Body of pancreas (tissue), 4 donors: Measurements from ENCODE around the gene ANGPTL4.

Source experiments
- POLR2A ChIP-seq, 3 donors: fragments of 450-650 bp; IDR thresholded peaks; one replicate each; pipeline ENCODE4 v1.6.1; 2016; ENCODE audit warnings: antibody characterized with exemption in 3 of 3, mild to moderate bottlenecking in 2 of 3
- TF ChIP-seq, protein P1 (sequence below), 7 experiments: fragments of 450-650 bp in 4 of 7; fragments of 200-600 bp in 3 of 7; sonication (generic) in 3 of 7; IDR thresholded peaks; one replicate each; pipeline ENCODE4 v1.5.1; 2016 to 2019; ENCODE audit warnings: antibody characterized with exemption in 7 of 7

DNA sequence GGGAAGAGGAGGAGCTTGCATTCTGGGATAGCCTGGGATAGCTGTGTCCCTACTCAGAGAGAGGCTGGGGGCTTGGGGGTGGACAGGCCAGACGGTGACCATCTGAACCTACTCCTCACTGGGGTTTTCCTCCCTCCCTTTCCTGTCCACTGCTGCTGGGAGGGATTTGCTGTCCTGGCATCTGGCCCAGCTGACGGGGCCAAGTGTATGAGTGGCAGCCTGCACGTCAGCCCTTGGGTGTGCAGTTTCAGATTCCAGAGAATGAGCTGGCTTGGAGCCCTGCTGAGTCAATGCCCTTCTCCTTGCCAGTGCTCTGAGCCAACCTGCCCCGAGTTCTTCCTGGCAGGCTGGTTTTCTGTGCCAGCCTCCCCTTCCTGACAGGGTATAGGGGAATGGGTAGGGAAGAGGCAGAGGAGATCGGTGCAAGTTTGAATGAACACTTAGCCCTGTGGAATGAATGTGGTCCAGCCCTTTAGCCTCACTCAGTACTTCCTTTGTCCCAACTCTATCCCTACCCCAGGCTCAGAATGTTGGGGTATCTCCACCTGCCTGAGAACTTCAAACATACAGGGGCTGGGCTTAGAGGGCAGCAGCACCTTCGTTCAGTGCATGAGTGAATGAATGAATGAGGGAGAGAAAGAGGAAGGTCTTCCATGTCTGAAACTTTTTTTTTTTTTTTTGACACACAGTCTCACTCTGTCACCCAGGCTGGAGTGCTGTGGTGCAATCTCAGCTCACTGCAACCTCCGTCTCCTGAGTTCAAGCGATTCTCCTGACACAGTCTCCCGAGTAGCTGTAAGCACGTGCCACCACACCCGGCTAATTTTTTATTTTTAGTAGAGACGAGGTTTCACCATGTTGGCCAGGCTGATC lies 1.8 kb upstream of the ANGPTL4 start:
- TF ChIP-seq, protein P1, sequence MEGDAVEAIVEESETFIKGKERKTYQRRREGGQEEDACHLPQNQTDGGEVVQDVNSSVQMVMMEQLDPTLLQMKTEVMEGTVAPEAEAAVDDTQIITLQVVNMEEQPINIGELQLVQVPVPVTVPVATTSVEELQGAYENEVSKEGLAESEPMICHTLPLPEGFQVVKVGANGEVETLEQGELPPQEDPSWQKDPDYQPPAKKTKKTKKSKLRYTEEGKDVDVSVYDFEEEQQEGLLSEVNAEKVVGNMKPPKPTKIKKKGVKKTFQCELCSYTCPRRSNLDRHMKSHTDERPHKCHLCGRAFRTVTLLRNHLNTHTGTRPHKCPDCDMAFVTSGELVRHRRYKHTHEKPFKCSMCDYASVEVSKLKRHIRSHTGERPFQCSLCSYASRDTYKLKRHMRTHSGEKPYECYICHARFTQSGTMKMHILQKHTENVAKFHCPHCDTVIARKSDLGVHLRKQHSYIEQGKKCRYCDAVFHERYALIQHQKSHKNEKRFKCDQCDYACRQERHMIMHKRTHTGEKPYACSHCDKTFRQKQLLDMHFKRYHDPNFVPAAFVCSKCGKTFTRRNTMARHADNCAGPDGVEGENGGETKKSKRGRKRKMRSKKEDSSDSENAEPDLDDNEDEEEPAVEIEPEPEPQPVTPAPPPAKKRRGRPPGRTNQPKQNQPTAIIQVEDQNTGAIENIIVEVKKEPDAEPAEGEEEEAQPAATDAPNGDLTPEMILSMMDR (IDR thresholded peaks at IDR 0.05), result no peak
- TF ChIP-seq POLR2A (IDR thresholded peaks at IDR 0.05), result peak in 1 of 3 donors; percentile 48
